GM21576 (cell line): ENCODE results near the gene NRG2.

Experiments used
- ATAC-seq: cut with Tn5 transposase; IDR thresholded peaks from one replicate; pipeline ENCODE4 v1.9.1; 2021; ENCODE audit warnings: mild to moderate bottlenecking, moderate library complexity; ENCODE audit not compliant: unreplicated experiment

NRG2 gene

GRCh38 chr5:139823757-139824355 lies 219.2 kb downstream of the NRG2 start:
- ATAC-seq, result no peak

- ATAC-seq, result no peak
These were observed 220.3 kb downstream of the NRG2 start for GRCh38 chr5:139822553-139823425.

GRCh38 chr5:139821806-139822552 lies 221.1 kb downstream of the NRG2 start:
- ATAC-seq, result no peak

GRCh38 chr5:139820606-139821005 lies 222.5 kb downstream of the NRG2 start:
- ATAC-seq, result no peak

GRCh38 chr5:139820130-139820529 lies 223.0 kb downstream of the NRG2 start:
- ATAC-seq, result no peak

- ATAC-seq, result no peak
These were observed 225.1 kb downstream of the NRG2 start for GRCh38 chr5:139817970-139818369.

- ATAC-seq, result no peak
These were observed 225.7 kb downstream of the NRG2 start for GRCh38 chr5:139817362-139817761.

- ATAC-seq, result no peak
These were observed 226.5 kb downstream of the NRG2 start for GRCh38 chr5:139816566-139816965.

- no peak for ATAC-seq
These were observed 228.3 kb downstream of the NRG2 start for GRCh38 chr5:139814704-139815280.

GRCh38 chr5:139814191-139814601 lies 228.9 kb downstream of the NRG2 start:
- ATAC-seq, result no peak

GRCh38 chr5:139812836-139813805 lies 230.0 kb downstream of the NRG2 start:
- ATAC-seq, result no peak

- no peak for ATAC-seq
These were observed 230.8 kb downstream of the NRG2 start for GRCh38 chr5:139812323-139812722.

- no peak for ATAC-seq
These were observed 231.9 kb downstream of the NRG2 start for GRCh38 chr5:139811274-139811607.

- ATAC-seq, result no peak
These were observed 232.5 kb downstream of the NRG2 start for GRCh38 chr5:139810341-139811273.

- ATAC-seq, result no peak
These were observed 233.7 kb downstream of the NRG2 start for GRCh38 chr5:139809331-139809810.

GRCh38 chr5:139808481-139809330 lies 234.4 kb downstream of the NRG2 start:
- ATAC-seq, result no peak

GRCh38 chr5:139807647-139808030 lies 235.5 kb downstream of the NRG2 start:
- no peak for ATAC-seq
